ENCODE results near the gene DEGS2.

DEGS2 gene

GRCh38 chr14:100106250-100107112 is 53.0 kb downstream of the DEGS2 start:
- DNase-seq (ENCODE audit: low read depth), result no peak
- no peak for TF ChIP-seq CTCF (IDR thresholded peaks at IDR 0.05; ENCODE audit: control insufficient read depth, extremely low read depth, insufficient read depth)
- H3K4me3 ChIP-seq (ENCODE audit: low read depth, low read length), result no peak overlapping the region

DNA sequence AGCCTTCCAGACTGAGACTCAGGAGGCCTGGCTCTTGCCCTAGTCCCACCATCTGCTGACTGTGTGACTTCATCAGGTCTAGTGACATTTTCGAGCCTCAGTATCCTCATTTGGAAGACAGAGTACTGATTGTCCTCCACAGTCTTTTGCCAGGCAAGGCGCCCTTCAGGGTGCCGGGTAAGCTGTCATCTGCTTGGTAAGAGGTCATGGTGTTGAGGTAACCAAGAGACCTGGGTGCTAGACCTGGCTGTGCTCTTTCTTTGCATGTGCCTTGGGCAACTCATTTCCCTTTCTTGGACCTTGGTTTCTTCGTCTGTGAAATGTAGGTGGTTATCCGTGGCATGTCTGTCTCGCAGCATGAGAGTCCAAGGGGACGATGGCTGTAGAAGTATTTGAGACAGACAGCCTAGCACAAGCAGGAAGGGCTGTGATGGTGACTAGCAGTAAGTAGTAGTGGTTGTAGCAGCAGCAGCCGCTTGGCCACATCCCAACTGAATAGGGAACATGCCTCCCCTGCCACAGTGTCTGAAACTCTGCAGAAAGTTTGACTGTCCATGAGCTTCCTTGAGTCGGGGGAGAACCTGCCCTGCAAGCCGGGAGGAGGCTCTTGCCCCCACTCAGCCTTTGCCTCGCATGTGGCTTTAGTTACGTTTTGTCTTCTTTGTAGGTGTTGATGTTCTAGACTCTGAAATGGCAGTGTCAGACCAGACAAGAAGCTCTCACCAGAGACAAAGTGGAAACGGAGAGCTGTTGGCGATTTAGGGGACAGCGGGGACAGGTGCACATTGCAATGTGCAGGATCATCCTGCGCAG is 53.9 kb downstream of the DEGS2 start:
- no peak overlapping the region for H3K4me3 ChIP-seq (ENCODE audit: low read depth, low read length)
- DNase-seq (ENCODE audit: low read depth), result no peak
- TF ChIP-seq CTCF (IDR thresholded peaks at IDR 0.05; ENCODE audit: control insufficient read depth, extremely low read depth, insufficient read depth), result no peak

- DNase-seq (ENCODE audit: low read depth), result peak; percentile 70
- 0 out of 2 replicates have a peak, but pooled peaks have one; percentile 16 for TF ChIP-seq CTCF (IDR thresholded peaks at IDR 0.05; ENCODE audit: control insufficient read depth, extremely low read depth, insufficient read depth)
- H3K4me3 ChIP-seq (ENCODE audit: low read depth, low read length), result no peak overlapping the region
Measured at GRCh38 chr14:100104523-100105300, 54.7 kb downstream of the DEGS2 start.

DNA sequence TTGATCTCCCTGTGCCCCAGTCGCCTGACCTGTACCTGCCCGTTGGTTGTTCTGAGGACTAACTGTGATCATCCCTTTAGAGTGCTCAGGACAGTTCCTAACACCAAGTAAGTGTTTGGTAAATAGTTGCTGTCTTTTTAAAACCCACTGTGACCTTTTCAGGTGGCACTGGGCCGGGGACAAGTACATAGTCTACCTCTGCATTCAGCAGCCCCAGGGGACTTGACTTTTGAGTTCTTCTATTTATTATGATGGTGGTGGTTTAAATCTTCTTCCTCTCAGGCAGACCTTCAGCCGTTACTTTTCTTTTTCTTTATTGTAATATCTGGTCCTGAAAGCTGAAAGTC is 55.5 kb downstream of the DEGS2 start:
- H3K4me3 ChIP-seq (ENCODE audit: low read depth, low read length), result no peak overlapping the region
- TF ChIP-seq CTCF (IDR thresholded peaks at IDR 0.05; ENCODE audit: control insufficient read depth, extremely low read depth, insufficient read depth), result no peak
- no peak for DNase-seq (ENCODE audit: low read depth)

- H3K4me3 ChIP-seq (ENCODE audit: low read depth, low read length), result no peak overlapping the region
- DNase-seq (ENCODE audit: low read depth), result no peak
- no peak for TF ChIP-seq CTCF (IDR thresholded peaks at IDR 0.05; ENCODE audit: control insufficient read depth, extremely low read depth, insufficient read depth)
Measured at GRCh38 chr14:100103250-100104005, 56.0 kb downstream of the DEGS2 start.

DNA sequence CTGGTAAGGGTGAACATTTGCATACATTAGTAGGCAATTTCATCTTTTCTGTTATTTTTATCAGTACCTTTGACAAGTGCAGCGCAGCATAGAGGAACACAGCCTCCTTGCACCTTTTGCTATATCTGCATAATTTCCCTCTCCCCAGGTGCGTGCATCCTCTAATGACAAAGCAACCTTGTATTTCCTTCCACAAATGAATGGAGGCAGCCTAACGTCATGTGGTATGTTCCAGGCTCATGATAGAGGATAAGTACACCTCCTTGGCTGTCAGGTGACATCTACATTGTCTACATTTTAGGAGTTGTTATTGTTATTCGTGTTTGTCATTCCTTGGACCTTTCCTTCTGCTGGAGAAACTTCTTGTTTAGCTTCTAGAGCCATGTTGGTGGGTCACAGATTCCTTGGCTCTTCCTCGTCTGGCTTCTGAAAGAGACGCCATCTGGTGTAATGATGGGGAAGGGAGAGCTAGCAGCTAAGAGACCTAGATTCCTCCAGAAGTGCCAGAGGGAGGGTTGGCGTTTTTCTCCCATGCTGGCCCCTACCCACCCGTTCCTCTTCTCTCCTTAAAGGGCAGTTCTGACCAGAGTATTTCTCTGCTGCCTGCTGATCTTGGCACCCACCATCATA is 57.2 kb downstream of the DEGS2 start:
- no peak for TF ChIP-seq CTCF (IDR thresholded peaks at IDR 0.05; ENCODE audit: control insufficient read depth, extremely low read depth, insufficient read depth)
- DNase-seq (ENCODE audit: low read depth), result no peak
- no peak overlapping the region for H3K4me3 ChIP-seq (ENCODE audit: low read depth, low read length)

Measured in LNCaP clone FGC (cell line).